ENCODE measurements around the gene ABCC4. TPM values are rescaled to one million over a fixed set of nuclear protein-coding genes. Genes with fewer than 3 reads are reported as not detected.

Gene ABCC4
- total and polyA plus RNA-seq, 8 donors, result 24.7 to 60.9 (median 43.1) TPM

DNA sequence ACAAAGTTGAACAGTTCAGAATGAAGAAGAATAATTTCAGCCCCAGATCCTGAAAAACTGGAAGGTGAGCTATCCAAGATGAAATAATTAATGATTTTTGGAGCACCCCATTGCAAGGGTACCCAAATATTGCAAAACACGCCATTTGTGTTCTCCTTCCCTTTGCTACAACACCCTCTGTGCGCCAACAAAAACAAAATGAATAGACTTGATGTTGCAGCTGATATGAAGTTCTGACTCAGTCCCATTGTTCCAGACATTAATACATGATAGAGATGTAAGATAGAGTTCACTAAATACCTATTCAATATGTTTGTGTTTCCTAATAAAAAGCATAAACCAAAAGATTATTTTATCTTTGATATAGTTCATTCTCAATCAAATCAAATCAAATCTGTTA is 301.4 kb downstream of the ABCC4 start:
- H3K9me3 ChIP-seq, result no peaks in the 10 kb centered on the region
- H3K36me3 ChIP-seq, result no peaks in the 10 kb centered on the region
- peaks cover 0 to 33% of the 10 kb centered on the region in 2 donors for H3K27me3 ChIP-seq
- DNase-seq (no peak), ATAC-seq (no peak)
- no peak overlapping the region for H3K4me3 ChIP-seq
- TF ChIP-seq, protein P1, sequence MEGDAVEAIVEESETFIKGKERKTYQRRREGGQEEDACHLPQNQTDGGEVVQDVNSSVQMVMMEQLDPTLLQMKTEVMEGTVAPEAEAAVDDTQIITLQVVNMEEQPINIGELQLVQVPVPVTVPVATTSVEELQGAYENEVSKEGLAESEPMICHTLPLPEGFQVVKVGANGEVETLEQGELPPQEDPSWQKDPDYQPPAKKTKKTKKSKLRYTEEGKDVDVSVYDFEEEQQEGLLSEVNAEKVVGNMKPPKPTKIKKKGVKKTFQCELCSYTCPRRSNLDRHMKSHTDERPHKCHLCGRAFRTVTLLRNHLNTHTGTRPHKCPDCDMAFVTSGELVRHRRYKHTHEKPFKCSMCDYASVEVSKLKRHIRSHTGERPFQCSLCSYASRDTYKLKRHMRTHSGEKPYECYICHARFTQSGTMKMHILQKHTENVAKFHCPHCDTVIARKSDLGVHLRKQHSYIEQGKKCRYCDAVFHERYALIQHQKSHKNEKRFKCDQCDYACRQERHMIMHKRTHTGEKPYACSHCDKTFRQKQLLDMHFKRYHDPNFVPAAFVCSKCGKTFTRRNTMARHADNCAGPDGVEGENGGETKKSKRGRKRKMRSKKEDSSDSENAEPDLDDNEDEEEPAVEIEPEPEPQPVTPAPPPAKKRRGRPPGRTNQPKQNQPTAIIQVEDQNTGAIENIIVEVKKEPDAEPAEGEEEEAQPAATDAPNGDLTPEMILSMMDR (IDR thresholded peaks at IDR 0.05), result no peak
- peaks cover 6 to 10% of the 10 kb centered on the region in 2 donors for H3K4me1 ChIP-seq
- H3K27ac ChIP-seq, result no peak overlapping the region
- intact Hi-C loops (cut with DNase I), result no loop called here

DNA sequence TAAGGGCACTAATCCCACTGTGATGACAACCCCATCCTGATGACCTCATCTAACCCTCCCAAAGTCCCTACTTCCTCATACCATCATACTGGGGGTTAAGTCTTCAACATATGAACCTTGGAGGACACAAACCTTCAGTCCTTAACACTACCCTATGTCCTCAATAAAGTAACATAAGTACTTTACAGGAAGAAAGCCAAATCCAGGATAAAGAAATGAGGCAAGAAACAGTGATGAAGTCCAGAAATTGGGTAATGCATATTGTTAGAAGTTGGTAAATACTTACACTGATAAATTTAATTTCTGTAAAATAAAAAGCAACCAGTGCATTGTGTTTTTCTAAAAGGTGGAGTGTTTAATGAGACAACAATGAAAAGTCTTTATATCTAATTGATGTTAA is 304.1 kb downstream of the ABCC4 start:
- TF ChIP-seq, protein P1 (IDR thresholded peaks at IDR 0.05), result no peak
- H3K36me3 ChIP-seq, result no peaks in the 10 kb centered on the region

DNA sequence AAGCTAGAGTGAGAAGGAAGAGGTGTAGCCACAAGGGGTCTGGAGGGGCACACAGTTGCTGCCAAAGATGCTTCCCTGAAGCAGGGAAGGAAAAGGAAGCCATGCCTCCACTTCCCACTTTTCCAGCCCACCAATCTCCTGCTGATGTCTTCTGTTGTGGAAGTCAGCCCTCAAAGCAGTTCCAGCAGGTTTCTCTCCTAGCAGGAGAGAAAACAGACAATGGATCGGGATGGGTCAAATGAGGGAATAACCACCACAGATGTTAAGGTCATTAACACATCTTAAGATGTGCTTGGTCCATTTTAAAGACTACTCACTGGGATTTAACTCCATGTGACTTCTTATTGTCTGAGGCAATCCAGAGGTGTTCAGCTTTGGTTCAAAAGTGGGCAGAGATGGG is 304.8 kb downstream of the ABCC4 start:
- no peak overlapping the region for H3K27ac ChIP-seq
- no peaks in the 10 kb centered on the region for H3K9me3 ChIP-seq
- H3K4me3 ChIP-seq, result no peak overlapping the region
- no peaks in the 10 kb centered on the region for H3K4me1 ChIP-seq
- H3K36me3 ChIP-seq, result no peaks in the 10 kb centered on the region
- DNase-seq, result no peak
- H3K27me3 ChIP-seq, result peaks cover 0 to 5% of the 10 kb centered on the region in 2 donors
- TF ChIP-seq, protein P1 (IDR thresholded peaks at IDR 0.05), result no peak
- no peak for ATAC-seq
- intact Hi-C loops (cut with DNase I), result no loop called here

More for the DNA sequence above, 304.1 kb downstream of the ABCC4 start:
- Histone ChIP-seq H3K9me3 (no peaks in the 10 kb centered on the region), H3K4me3 (no peak overlapping the region), H3K27me3 (peaks cover 0 to 11% of the 10 kb centered on the region in 2 donors), H3K27ac (no peak overlapping the region), H3K4me1 (no peaks in the 10 kb centered on the region)
- intact Hi-C loops (cut with DNase I), result no loop called here
- no peak for ATAC-seq
- no peak for DNase-seq

DNA sequence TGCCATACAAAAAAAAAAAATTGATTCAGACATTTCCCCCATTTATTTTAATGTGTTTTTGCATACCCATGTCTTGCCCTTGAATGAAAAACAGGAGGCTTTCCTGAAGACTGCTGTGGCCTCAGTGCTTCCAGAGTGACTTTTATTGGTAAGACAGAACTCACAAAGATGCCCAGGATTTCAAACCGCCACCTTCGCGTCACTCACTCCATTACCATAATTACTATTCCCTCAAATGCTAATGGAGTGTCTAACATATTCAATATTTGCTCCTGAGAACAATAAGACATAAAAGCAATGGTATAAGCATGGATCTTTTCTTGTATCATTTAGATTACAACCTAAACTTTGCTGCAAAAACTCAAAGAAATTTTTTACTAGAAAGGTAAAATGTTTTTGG is 306.7 kb downstream of the ABCC4 start:
- DNase-seq (no peak), ATAC-seq (no peak)
- Histone ChIP-seq H3K4me3 (no peak overlapping the region), H3K27me3 (no peaks in the 10 kb centered on the region), H3K9me3 (no peaks in the 10 kb centered on the region), H3K4me1 (no peaks in the 10 kb centered on the region), H3K27ac (no peak overlapping the region), H3K36me3 (no peaks in the 10 kb centered on the region)
- TF ChIP-seq, protein P1 (IDR thresholded peaks at IDR 0.05), result no peak
- intact Hi-C loops (cut with DNase I), result no loop called here

DNA sequence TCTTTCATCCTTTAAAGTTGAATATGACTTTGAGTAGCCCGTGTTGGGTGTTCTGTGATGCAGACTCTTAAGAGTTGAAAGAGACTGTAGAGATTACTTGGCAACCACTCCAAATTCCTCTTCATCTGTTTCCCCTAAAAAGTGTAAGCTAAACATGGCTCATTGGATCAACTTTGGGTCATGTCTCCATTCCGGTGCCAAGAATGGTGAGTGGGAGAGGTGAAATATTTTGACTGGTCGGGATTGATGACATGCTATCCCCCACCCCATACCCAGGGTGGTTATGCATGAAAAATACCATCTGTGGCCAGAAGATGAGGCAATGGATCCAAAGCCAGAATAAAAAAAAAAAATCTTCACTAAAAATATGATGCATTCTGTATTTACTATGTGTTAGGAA is 307.6 kb downstream of the ABCC4 start:
- Histone ChIP-seq H3K27ac (no peak overlapping the region), H3K4me1 (no peaks in the 10 kb centered on the region), H3K9me3 (no peaks in the 10 kb centered on the region), H3K27me3 (no peaks in the 10 kb centered on the region), H3K4me3 (no peak overlapping the region), H3K36me3 (no peaks in the 10 kb centered on the region)
- intact Hi-C loops (cut with DNase I), result no loop called here
- TF ChIP-seq, protein P1 (IDR thresholded peaks at IDR 0.05), result no peak
- no peak for DNase-seq
- ATAC-seq, result no peak

All from left lung (tissue), 10 donors.